ENCODE results near the gene MS4A12.

DNA sequence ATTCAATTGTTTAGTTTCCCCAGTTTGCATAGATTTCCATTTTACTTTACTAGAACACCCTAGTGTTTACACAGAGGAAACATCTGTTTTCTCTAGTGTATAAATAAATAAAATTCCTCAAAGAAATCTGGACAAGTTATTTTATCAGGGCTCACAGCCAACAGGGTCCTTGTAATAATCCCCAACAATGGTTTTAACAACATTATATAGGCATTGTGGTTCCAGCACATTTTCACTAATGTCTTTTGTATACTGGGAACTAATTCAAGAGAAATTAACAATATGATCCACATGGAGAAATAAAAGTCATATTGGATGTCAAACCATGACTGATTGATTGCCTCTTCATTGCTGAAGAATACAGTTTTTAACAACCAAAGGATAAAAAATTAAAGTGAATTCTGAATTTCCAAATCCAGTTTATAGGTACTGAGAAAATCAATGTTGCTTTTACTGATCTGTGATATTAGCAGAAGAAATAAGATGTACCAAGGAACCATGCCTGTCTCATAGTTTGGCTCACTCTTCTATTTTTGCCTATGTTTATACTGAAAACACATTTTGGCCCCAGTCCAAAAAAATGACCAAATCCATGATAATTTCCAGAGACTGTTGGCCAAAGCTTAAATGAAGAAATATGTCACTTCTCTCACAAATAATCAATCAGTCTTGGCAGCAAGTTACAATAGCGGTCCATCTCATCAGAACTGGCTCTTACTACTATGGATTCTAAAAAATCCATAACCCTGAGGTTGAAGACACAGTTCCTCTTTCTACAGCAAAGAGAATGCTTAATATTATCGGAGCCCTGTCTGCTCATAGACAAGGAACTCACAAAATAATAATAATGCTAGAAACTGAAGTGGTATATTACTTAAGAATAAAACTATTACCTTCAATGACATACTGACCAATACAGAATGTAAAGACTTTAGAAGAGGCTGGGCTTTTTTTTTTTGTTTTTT, 21.2 kb downstream of the MS4A12 start:
- TF ChIP-seq, protein P1, sequence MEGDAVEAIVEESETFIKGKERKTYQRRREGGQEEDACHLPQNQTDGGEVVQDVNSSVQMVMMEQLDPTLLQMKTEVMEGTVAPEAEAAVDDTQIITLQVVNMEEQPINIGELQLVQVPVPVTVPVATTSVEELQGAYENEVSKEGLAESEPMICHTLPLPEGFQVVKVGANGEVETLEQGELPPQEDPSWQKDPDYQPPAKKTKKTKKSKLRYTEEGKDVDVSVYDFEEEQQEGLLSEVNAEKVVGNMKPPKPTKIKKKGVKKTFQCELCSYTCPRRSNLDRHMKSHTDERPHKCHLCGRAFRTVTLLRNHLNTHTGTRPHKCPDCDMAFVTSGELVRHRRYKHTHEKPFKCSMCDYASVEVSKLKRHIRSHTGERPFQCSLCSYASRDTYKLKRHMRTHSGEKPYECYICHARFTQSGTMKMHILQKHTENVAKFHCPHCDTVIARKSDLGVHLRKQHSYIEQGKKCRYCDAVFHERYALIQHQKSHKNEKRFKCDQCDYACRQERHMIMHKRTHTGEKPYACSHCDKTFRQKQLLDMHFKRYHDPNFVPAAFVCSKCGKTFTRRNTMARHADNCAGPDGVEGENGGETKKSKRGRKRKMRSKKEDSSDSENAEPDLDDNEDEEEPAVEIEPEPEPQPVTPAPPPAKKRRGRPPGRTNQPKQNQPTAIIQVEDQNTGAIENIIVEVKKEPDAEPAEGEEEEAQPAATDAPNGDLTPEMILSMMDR (IDR thresholded peaks at IDR 0.05; ENCODE audit: low read depth, low read length): no peak
- TF ChIP-seq EZH2phosphoT487 (IDR thresholded peaks at IDR 0.05; ENCODE audit: low read depth): no peak
